ENCODE data around the gene PTPRK. TPM values are rescaled to one million over a fixed set of nuclear protein-coding genes. Genes with fewer than 3 reads are reported as not detected.

PTPRK gene
- total RNA-seq, 4 donors from 2014 or later, result 34.6 to 56.5 (median 47.0) TPM

DNA sequence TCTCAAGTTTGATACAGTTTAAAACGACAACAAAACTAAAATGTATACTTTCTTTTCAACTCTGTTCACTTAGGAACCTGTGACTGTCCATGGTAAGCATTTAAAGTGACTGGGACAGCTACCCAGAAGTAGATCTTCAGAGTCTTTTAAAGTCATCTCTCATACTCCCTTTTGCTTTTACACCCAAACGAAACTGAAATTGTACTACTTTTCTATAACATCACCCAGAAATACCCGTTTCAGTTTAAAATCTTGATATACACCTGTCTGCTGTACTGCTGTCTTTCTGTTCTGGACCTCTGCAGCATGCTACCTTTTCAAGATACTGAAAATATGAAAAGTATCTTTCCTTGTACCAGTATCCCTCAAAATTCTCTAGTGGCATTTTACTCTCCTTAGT lies 449.2 kb downstream of the PTPRK start:
- H3K9me3 ChIP-seq, result no peaks in the 10 kb centered on the region
- 95 to 97% methylated on average over 3 of the region's 3 CpGs for WGBS, 2 donors
- intact Hi-C loops (cut with DNase I), result no loop called here
- H3K4me1 ChIP-seq, result no peaks in the 10 kb centered on the region
- H3K27me3 ChIP-seq, result no peaks in the 10 kb centered on the region
- no peak for DNase-seq
- H3K36me3 ChIP-seq, result no peaks in the 10 kb centered on the region
- TF ChIP-seq POLR2A (IDR thresholded peaks at IDR 0.05), result no peak
- TF ChIP-seq, protein P1, sequence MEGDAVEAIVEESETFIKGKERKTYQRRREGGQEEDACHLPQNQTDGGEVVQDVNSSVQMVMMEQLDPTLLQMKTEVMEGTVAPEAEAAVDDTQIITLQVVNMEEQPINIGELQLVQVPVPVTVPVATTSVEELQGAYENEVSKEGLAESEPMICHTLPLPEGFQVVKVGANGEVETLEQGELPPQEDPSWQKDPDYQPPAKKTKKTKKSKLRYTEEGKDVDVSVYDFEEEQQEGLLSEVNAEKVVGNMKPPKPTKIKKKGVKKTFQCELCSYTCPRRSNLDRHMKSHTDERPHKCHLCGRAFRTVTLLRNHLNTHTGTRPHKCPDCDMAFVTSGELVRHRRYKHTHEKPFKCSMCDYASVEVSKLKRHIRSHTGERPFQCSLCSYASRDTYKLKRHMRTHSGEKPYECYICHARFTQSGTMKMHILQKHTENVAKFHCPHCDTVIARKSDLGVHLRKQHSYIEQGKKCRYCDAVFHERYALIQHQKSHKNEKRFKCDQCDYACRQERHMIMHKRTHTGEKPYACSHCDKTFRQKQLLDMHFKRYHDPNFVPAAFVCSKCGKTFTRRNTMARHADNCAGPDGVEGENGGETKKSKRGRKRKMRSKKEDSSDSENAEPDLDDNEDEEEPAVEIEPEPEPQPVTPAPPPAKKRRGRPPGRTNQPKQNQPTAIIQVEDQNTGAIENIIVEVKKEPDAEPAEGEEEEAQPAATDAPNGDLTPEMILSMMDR (IDR thresholded peaks at IDR 0.05), result no peak
- H3K4me3 ChIP-seq (replicated peaks in 1 of 3), result no peak overlapping the region
- H3K27ac ChIP-seq, result no peak overlapping the region

DNA sequence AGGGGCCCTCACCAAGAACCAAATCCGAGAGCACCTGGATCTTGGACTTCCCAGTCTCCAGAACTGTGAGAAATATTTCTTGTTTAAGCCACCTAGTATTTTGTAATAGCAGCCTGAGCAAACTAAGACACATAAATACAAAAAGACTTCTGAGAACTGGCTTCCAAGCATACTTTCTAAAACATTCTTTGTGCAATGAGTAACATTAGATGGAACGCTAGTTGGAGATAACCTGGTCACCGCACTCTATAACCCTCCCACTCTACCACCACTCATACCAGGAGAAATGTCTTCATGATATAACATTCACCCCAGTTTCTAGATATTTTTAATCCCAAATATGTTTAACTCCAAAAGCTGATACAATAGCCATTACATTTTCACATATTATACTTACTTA lies 450.0 kb downstream of the PTPRK start:
- H3K4me1 ChIP-seq, result no peaks in the 10 kb centered on the region
- no peak for DNase-seq
- no peak for TF ChIP-seq POLR2A (IDR thresholded peaks at IDR 0.05)
- TF ChIP-seq, protein P1 (IDR thresholded peaks at IDR 0.05), result no peak
- intact Hi-C loops (cut with DNase I), result no loop called here
- no peaks in the 10 kb centered on the region for H3K27me3 ChIP-seq
- 64 to 89% methylated on average over 3 of the region's 3 CpGs for WGBS, 2 donors
- no peak overlapping the region for H3K27ac ChIP-seq
- H3K4me3 ChIP-seq (replicated peaks in 1 of 3), result no peak overlapping the region
- H3K36me3 ChIP-seq, result no peaks in the 10 kb centered on the region
- no peaks in the 10 kb centered on the region for H3K9me3 ChIP-seq

DNA sequence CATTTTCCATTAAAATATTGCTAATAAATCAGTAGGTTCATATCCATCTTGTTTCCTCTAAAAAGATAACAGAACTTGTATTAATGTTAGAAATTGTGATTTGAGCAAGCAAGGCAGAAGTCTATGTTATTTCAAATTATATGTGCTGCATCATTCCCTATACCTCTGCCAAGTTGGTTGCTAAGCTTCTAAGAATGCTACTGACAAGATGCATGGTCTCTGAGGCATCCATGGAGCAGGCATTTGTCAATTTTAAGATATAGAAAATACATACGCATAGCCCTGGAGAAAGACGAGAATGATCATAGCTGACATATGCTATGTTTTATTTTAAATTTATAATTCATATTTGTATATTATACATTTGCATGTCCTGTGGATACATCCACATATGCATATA lies 451.2 kb downstream of the PTPRK start:
- Histone ChIP-seq H3K9me3 (no peaks in the 10 kb centered on the region), H3K27ac (no peak overlapping the region), H3K4me1 (no peaks in the 10 kb centered on the region), H3K4me3 (replicated peaks in 1 of 3) (no peak overlapping the region), H3K27me3 (no peaks in the 10 kb centered on the region), H3K36me3 (no peaks in the 10 kb centered on the region)
- intact Hi-C loops (cut with DNase I), result no loop called here
- TF ChIP-seq, protein P1 (IDR thresholded peaks at IDR 0.05), result no peak
- no peak for TF ChIP-seq POLR2A (IDR thresholded peaks at IDR 0.05)
- DNase-seq, result no peak
- 96% methylated on average over 2 of the region's 2 CpGs for WGBS, 2 donors

DNA sequence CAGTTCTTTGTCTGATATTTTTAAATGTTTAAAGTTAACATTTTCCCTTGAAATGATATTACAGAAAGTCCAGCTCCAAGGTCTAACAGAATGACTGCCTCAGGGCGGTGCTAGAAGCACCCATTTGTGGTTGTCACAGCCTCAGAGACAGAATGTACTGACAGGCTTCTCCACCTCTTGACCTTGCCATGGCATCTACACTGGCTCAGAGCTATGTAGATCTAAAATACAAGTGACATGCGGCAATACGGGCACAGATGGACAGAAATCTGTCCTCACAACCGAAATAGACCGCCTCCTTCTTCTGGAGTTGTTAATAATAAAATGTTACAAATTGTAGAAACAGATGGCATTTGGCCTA lies 452.3 kb downstream of the PTPRK start:
- TF ChIP-seq POLR2A (IDR thresholded peaks at IDR 0.05), result no peak
- TF ChIP-seq, protein P1 (IDR thresholded peaks at IDR 0.05), result no peak
- H3K4me1 ChIP-seq, result no peaks in the 10 kb centered on the region
- no peak overlapping the region for H3K27ac ChIP-seq
- no peaks in the 10 kb centered on the region for H3K36me3 ChIP-seq
- no peaks in the 10 kb centered on the region for H3K27me3 ChIP-seq
- no peak overlapping the region for H3K4me3 ChIP-seq (replicated peaks in 1 of 3)
- DNase-seq, result no peak
- no peaks in the 10 kb centered on the region for H3K9me3 ChIP-seq
- 95 to 98% methylated on average over 5 of the region's 5 CpGs for WGBS, 2 donors
- intact Hi-C loops (cut with DNase I), result no loop called here

DNA sequence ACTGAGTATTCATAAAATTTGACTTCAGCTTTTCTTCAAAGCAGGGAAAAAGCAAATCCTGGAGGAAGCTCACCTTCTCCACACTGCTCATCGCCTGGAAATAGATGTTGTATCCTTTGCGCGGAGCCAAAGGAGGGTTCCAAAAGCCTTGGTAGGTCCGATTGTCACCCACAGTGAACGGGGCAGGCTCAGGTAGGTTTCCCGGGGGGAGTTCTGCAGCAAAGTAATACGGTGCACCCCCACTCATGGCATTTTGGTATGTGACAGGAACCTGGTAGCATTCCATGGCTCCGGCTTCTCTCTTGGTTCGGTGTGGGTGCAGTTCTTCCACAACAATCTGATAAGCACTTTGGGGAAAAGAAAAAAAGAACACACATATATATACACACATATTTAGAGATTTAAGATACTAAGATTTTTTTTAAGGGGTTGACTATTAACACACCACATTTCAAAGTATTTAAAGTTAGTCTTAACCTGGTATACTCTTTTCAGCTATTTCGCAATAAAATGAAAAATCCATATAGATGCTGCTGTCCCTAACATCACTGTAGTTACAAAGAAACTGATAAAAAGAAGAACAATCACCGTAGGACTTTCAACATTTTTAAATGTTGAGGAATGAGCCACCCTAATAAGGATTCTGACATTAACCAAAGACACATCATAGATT lies 452.8 kb downstream of the PTPRK start:
- Histone ChIP-seq H3K27me3 (no peaks in the 10 kb centered on the region), H3K36me3 (no peaks in the 10 kb centered on the region), H3K27ac (no peak overlapping the region), H3K9me3 (no peaks in the 10 kb centered on the region), H3K4me3 (replicated peaks in 1 of 3) (no peak overlapping the region), H3K4me1 (no peaks in the 10 kb centered on the region)
- no peak for TF ChIP-seq POLR2A (IDR thresholded peaks at IDR 0.05)
- TF ChIP-seq, protein P1 (IDR thresholded peaks at IDR 0.05), result no peak
- no peak for DNase-seq
- intact Hi-C loops (cut with DNase I), result no loop called here
- WGBS, 2 donors, result 94 to 96% methylated on average over 11 of the region's 11 CpGs

All from thyroid gland (tissue), 4 donors.